HEK293T (cell line): ENCODE results near the gene UCP3.

Source experiments
- CTCF ChIA-PET: fragments of 350-600 bp; formaldehyde crosslinking; extraction: SDS; loops from one replicate; lab custom pipeline; 2021; ENCODE audit warnings: antibody characterized with exemption, inconsistent platforms; lab: Yijun Ruan, JAX
- POLR2A ChIA-PET: fragments of 350-600 bp; formaldehyde crosslinking; extraction: SDS; loops from one replicate; lab custom pipeline; 2020; ENCODE audit warnings: antibody characterized with exemption, inconsistent platforms; lab: Yijun Ruan, JAX
- DNase-seq: peaks from one replicate; pipeline ENCODE4 v3.0.0; 2012; ENCODE audit warnings: mixed read lengths; ENCODE audit errors: extremely low spot score
- ARNT ChIP-seq: fragments of 450-650 bp; IDR thresholded peaks from 2 replicates; pipeline ENCODE4 v1.6.1; 2017; ENCODE audit warnings: mild to moderate bottlenecking
- BHLHE40 ChIP-seq: fragments of 450-650 bp; IDR thresholded peaks from 2 replicates; pipeline ENCODE4 v1.6.1; 2016; ENCODE audit warnings: mild to moderate bottlenecking, moderate library complexity, borderline replicate concordance
- CTBP1 ChIP-seq: fragments of 450-650 bp; IDR thresholded peaks from 2 replicates; pipeline ENCODE4 v1.6.1; 2016; ENCODE audit warnings: borderline replicate concordance
- ELF4 ChIP-seq: fragments of 450-650 bp; IDR thresholded peaks from 2 replicates; pipeline ENCODE4 v1.6.1; 2017; ENCODE audit warnings: antibody characterized with exemption
- FOXA1 ChIP-seq: fragments of 450-650 bp; IDR thresholded peaks from 2 replicates; pipeline ENCODE4 v1.6.1; 2016; ENCODE audit warnings: mild to moderate bottlenecking
- FOXK2 ChIP-seq: fragments of 450-650 bp; IDR thresholded peaks from 2 replicates; pipeline ENCODE4 v1.6.1; 2016; ENCODE audit warnings: mild to moderate bottlenecking
- FOXM1 ChIP-seq: fragments of 450-650 bp; IDR thresholded peaks from 2 replicates; pipeline ENCODE4 v1.6.1; 2017; ENCODE audit warnings: mild to moderate bottlenecking, borderline replicate concordance
- HDGF ChIP-seq: fragments of 450-650 bp; IDR thresholded peaks from 2 replicates; pipeline ENCODE4 v1.6.1; 2017; ENCODE audit warnings: antibody characterized with exemption, borderline replicate concordance
- L3MBTL2 ChIP-seq: fragments of 450-650 bp; conservative IDR thresholded peaks from 2 replicates; pipeline ENCODE4 v1.6.1; 2016; ENCODE audit warnings: mild to moderate bottlenecking
- LEF1 ChIP-seq: fragments of 450-650 bp; IDR thresholded peaks from 2 replicates; pipeline ENCODE4 v1.6.1; 2017; ENCODE audit warnings: mild to moderate bottlenecking, borderline replicate concordance
- NFRKB ChIP-seq: fragments of 450-650 bp; IDR thresholded peaks from 2 replicates; pipeline ENCODE4 v1.6.1; 2016; ENCODE audit warnings: mild to moderate bottlenecking, moderate library complexity
- SP1 ChIP-seq: fragments of 450-650 bp; IDR thresholded peaks from 2 replicates; pipeline ENCODE4 v1.6.1; 2017
- SUZ12 ChIP-seq: fragments of 450-650 bp; IDR thresholded peaks from 2 replicates; pipeline ENCODE4 v1.6.1; 2016; ENCODE audit warnings: mild to moderate bottlenecking
- TARDBP ChIP-seq: fragments of 450-650 bp; IDR thresholded peaks from 2 replicates; pipeline ENCODE4 v1.6.1; 2016
- ZNF384 ChIP-seq: fragments of 450-650 bp; IDR thresholded peaks from 2 replicates; pipeline ENCODE4 v1.6.1; 2016
- TF ChIP-seq, protein P1 (sequence below): fragments of 450-650 bp; IDR thresholded peaks from 2 replicates; pipeline ENCODE4 v1.6.1; 2016

The UCP3 gene

DNA sequence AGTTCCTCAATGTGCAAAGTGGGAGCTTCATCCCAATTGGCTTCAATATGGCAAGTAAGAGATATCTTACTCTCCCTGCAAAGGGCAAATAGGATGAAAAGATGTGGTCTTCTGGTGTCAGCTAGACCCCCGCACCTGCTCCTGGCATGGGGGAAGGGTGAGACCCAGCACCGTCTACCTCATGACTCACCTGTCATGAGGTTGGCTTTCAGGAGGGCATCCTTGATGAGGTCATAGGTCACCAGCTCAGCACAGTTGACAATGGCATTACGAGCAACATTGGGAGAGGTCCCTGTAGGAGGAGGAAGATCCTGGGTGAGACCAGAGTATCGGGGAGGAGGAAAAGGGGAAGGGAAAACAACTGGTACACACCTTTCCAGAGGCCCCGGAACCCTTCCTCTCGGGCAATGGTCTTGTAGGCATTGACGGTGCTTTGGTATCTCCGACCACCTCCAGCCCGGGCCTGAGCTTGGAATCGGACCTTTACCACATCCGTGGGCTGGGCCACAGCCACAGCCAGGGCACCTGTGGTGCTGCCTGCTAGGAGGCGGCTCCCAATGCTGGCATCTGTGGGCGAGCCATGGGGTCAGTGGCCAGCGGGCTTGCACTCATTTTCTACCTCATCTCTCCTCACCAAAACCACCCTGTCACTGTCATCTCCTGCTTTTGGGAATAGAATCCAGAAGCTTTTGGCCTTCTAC is 32.3 kb downstream of the UCP3 start:
- TF ChIP-seq, protein P1, sequence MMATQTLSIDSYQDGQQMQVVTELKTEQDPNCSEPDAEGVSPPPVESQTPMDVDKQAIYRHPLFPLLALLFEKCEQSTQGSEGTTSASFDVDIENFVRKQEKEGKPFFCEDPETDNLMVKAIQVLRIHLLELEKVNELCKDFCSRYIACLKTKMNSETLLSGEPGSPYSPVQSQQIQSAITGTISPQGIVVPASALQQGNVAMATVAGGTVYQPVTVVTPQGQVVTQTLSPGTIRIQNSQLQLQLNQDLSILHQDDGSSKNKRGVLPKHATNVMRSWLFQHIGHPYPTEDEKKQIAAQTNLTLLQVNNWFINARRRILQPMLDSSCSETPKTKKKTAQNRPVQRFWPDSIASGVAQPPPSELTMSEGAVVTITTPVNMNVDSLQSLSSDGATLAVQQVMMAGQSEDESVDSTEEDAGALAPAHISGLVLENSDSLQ: no peak
- TF ChIP-seq FOXK2 (no peak), NFRKB (no peak), LEF1 (no peak), HDGF (no peak), FOXM1 (no peak), TARDBP (no peak), ZNF384 (no peak), ARNT (no peak), ELF4 (no peak), L3MBTL2 (no peak), SUZ12 (no peak), FOXA1 (no peak), CTBP1 (no peak)
- ChIA-PET CTCF (interaction anchor here (1.0 kb wide), 1 partner anchor 13 kb away, joined by 4 read pairs; no protein-coding TSS in a partner anchor), POLR2A (no interaction called here)
- DNase-seq: no peak

DNA sequence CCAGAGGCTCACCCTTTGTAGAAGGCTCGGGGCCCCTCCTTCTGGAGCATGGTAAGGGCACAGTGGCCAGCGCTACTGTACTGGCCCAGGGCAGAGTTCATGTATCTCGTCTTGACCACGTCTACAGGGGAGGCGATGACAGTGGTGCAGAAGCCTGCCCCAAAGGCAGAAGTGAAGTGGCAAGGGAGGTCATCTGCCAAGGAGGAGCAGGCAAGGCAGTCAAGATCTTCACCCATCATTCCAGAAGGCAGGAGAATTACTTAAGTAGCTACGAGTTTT is 33.5 kb downstream of the UCP3 start:
- no peak for DNase-seq
- CTCF ChIA-PET: interaction anchor here (1.0 kb wide), 1 partner anchor 12 kb away, joined by 4 read pairs; no protein-coding TSS in a partner anchor
- no peak for TF ChIP-seq SUZ12
- no peak for TF ChIP-seq BHLHE40
- no peak for TF ChIP-seq FOXK2
- no peak for TF ChIP-seq FOXA1
- TF ChIP-seq SP1: no peak
- no peak for TF ChIP-seq L3MBTL2
- no peak for TF ChIP-seq HDGF
- TF ChIP-seq, protein P1: no peak
- no peak for TF ChIP-seq ZNF384
- TF ChIP-seq FOXM1: no peak
- no peak for TF ChIP-seq NFRKB
- no peak for TF ChIP-seq ARNT
- TF ChIP-seq ELF4: no peak
- no peak for TF ChIP-seq TARDBP
- TF ChIP-seq CTBP1: no peak
- no peak for TF ChIP-seq LEF1
- POLR2A ChIA-PET: no interaction called here

GRCh38 chr11:73974604-73975478 is 34.0 kb downstream of the UCP3 start:
- ChIA-PET POLR2A (interaction anchor here (1.3 kb wide), 1 partner anchor 8 kb away, joined by 4 read pairs; the partner anchor contains the start of gene UCP2), CTCF (no interaction called here)
- TF ChIP-seq ZNF384 (no peak), SUZ12 (no peak), FOXK2 (no peak), SP1 (no peak), ELF4 (no peak), ARNT (no peak), NFRKB (no peak), L3MBTL2 (no peak), LEF1 (no peak), HDGF (no peak), TARDBP (no peak), FOXA1 (no peak), CTBP1 (no peak), BHLHE40 (no peak), FOXM1 (no peak)
- TF ChIP-seq, protein P1: no peak
- DNase-seq: no peak

DNA sequence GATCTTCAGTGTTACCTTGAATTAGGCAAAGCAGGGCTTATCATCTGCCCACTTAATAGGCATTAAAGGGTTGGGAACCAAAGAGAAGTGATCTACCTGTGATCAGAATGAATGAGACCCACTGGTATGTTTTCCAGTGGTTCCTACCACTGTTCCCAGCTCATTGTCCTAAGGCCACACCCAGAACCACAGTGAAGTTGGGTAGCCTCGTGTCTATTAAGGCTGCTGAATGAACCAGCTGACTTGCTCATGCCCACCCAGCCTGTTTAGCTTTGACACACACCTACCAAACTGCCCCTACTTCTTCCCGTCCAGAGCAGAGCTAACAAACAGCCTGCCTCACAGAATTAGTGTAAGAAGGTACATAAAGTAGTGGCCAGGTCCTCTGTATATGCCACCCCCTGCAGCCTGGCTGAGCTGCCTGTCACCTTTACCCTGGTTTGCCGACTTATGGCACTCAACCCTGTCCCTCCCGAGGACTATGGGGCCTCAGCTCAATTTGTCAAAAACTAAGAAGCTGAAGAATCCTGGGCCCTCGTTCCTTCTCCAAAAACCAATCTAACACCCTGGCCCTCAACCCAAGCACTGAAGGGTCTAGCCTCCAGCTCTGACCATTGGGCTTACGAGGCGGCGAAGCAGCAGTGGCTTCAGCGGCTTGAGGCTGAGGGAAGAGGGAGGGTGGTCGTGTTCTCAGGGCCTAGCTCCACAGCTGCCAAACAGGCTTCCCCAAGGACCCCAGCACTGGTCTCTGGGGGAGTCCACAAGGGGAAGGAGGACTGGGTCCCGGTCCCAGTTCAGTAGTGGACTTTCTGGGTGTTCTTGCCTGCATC is 36.0 kb downstream of the UCP3 start:
- ChIA-PET POLR2A (interaction anchor here (1.0 to 1.5 kb wide), 2 partner anchors 9 to 11 kb away, joined by 4 to 13 read pairs; partner anchors contain the start of gene UCP2), CTCF (interaction anchor here (0.5 to 0.6 kb wide), 2 partner anchors 86 to 456 kb away, joined by 3 to 4 read pairs; no protein-coding TSS in a partner anchor)
- no peak for TF ChIP-seq L3MBTL2
- no peak for TF ChIP-seq CTBP1
- no peak for TF ChIP-seq SUZ12
- no peak for TF ChIP-seq ELF4
- no peak for TF ChIP-seq ARNT
- TF ChIP-seq NFRKB: no peak
- no peak for TF ChIP-seq FOXK2
- TF ChIP-seq HDGF: no peak
- no peak for TF ChIP-seq BHLHE40
- TF ChIP-seq TARDBP: no peak
- no peak for TF ChIP-seq ZNF384
- TF ChIP-seq LEF1: no peak
- TF ChIP-seq SP1: no peak
- no peak for TF ChIP-seq FOXM1
- TF ChIP-seq, protein P1: no peak
- TF ChIP-seq FOXA1: no peak
- DNase-seq: no peak
